ENCODE data around the gene VWA7. TPM values are rescaled to one million over a fixed set of nuclear protein-coding genes. Genes with fewer than 3 reads are reported as not detected.

VWA7 gene, protein sequence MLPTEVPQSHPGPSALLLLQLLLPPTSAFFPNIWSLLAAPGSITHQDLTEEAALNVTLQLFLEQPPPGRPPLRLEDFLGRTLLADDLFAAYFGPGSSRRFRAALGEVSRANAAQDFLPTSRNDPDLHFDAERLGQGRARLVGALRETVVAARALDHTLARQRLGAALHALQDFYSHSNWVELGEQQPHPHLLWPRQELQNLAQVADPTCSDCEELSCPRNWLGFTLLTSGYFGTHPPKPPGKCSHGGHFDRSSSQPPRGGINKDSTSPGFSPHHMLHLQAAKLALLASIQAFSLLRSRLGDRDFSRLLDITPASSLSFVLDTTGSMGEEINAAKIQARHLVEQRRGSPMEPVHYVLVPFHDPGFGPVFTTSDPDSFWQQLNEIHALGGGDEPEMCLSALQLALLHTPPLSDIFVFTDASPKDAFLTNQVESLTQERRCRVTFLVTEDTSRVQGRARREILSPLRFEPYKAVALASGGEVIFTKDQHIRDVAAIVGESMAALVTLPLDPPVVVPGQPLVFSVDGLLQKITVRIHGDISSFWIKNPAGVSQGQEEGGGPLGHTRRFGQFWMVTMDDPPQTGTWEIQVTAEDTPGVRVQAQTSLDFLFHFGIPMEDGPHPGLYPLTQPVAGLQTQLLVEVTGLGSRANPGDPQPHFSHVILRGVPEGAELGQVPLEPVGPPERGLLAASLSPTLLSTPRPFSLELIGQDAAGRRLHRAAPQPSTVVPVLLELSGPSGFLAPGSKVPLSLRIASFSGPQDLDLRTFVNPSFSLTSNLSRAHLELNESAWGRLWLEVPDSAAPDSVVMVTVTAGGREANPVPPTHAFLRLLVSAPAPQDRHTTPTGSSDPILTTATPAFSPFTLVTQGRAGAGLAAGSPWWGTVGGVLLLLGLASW
- total RNA-seq = under 0.01 TPM in 1 of 2 replicates, not detected in the other

GRCh38 chr6:31776989-31777666, at the start of gene VWA7:
TSS of gene VWA7 (minus strand) at chr6:31777328. CDS start at chr6:31776779, 549 bp downstream.

GRCh38 chr6:31815025-31815838, 38.1 kb upstream of the VWA7 start, which contains the start of the genes HSPA1A and HSPA1L:
TSS of gene HSPA1A (plus strand) at chr6:31815543. CDS start at chr6:31815757, 214 bp downstream.
TSS of gene HSPA1L (minus strand) at chr6:31815283. CDS start at chr6:31811972, 3,311 bp downstream.

GRCh38 chr6:31806470-31807272, 29.5 kb upstream of the VWA7 start, which contains the start of gene LSM2:
TSS of gene LSM2 (minus strand) at chr6:31806966. CDS start at chr6:31806757, 209 bp downstream.

DNA sequence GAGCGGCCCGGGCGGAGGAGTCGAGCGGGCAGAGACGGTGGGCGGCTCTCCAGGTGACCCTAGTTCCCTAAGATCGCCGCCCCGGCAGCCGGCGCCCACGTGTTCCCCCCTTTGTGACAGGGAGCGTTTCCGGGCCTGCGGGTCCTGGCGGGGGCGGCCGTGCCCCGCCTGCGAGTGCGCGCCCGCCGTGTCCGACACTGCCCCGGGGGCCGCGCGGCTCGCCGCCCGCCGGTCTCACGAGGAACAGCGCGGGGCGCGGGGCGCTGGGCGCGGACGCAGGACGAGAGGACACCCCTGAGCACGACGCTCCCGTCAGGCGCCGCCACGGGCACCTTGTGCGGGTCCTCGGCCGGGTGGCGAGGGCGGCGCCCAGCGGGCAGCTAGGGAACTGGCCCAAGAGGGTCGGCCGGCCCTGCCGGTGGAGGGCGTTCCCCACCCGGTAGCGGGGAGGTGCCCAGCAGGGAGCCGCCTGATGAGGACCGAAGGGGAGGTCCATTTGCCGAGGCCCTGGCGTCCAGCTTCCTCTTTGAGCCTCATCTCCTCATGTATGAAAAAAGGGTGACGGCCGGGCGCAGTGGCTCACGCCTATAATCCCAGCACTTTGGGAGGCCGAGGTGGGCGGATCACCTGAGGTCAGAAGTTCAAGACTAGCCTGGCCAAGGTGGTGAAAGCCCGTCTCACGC, 18.6 kb upstream of the VWA7 start, which contains the start of gene VARS1:
VARS1 (minus strand) TSS at position 137 of the 683 bp plus-strand sequence. CDS start 535 bp downstream, outside the sequence.

GRCh38 chr6:31762356-31762755, 14.8 kb downstream of the VWA7 start, which contains the start of gene SAPCD1:
TSS of gene SAPCD1 (plus strand) at chr6:31762656. CDS start at chr6:31763055, 399 bp downstream.

DNA sequence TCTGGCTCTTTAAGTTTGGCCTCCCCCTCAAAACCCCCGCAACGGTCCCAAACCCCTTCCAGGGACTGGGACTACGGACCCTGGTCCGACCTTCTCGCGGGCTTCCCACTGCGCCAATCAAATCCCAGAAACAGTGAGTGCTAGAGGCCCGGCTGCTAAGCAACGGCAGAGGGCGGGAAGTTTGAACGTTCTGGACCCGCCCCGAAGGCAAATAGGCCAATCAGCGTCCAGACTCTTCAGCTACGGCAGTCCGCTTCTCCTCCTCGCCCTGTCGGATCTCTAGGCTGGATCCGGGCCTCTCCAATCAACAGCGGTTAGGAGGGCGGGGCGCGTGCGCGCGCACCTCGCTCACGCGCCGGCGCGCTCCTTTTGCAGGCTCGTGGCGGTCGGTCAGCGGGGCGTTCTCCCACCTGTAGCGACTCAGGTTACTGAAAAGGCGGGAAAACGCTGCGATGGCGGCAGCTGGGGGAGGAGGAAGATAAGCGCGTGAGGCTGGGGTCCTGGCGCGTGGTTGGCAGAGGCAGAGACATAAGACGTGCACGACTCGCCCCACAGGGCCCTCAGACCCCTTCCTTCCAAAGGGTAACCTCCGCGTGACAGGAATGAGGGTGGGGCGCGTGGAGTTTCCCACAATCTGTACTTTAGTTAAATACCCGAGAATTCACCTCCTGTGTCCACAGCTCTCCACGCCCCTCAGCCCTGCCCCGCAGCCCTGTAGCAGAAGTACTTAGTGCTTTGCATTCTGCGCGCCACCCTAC, 37.3 kb downstream of the VWA7 start, which contains the start of gene MSH5:
MSH5 (plus strand) TSS at position 367 of the 758 bp plus-strand sequence. CDS start 462 bp downstream, outside the sequence.

GRCh38 chr6:31736021-31736767, 40.9 kb downstream of the VWA7 start, which contains the start of gene CLIC1:
TSS of gene CLIC1 (minus strand) at chr6:31736530. CDS start at chr6:31736300, 230 bp downstream.

GRCh38 chr6:31728767-31729514, 48.2 kb downstream of the VWA7 start, which contains the start of gene DDAH2:
TSS of gene DDAH2 (minus strand) at chr6:31729299. CDS start at chr6:31729161, 138 bp downstream.

GRCh38 chr6:31723245-31723979, 53.7 kb downstream of the VWA7 start, which contains the start of gene MPIG6B:
TSS of gene MPIG6B (plus strand) at chr6:31723373. CDS start at chr6:31723384, 11 bp downstream.

DNA sequence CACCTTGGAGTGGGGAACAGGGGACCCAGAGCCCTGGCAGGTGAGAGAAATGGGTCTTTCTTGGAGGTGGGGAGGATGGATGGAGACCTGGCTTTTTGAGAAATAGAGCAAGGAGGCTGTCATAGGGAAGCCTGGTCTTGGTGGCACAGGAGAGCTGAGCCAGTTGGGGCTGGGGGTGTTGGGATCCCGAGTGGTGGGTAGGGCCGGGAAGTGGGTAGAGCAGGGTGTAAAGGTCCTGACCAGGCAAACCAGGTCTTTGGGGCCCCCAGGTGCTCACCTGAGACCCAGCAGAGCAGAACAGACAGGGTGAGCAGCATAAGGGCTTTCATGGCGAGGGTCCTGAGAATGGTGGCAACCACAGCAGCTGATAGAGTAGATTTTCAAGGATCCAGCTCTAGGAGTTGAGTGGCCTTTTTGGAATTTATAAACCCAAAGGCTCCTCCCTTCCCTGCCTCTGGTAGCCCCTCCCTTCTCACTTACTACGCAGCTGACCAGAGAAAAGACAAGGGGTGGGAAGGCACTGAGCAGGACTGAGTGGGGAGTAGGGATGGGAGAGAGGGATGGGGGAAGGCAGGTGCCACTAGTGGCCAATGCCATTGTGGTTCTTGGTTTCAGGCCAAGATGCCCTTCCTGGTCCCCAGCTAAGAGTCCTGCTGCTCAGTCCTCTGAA, 55.6 kb downstream of the VWA7 start, which contains the start of gene LY6G6C:
LY6G6C (minus strand) TSS at position 396 of the 670 bp plus-strand sequence; CDS start at position 329, 67 bp downstream.

Other genes with a start within 250 kb of the VWA7 start
- gene MCCD1, start 248.4 kb downstream of the VWA7 start, total RNA-seq = not detected in 2 replicates
- gene DDX39B, start 235.3 kb downstream of the VWA7 start, total RNA-seq = 156 and 555 TPM in 2 replicates
- gene ATP6V1G2, start 230.7 kb downstream of the VWA7 start, total RNA-seq = 1.2 and 5.1 TPM in 2 replicates
- gene NFKBIL1, start 229.7 kb downstream of the VWA7 start, total RNA-seq = 19.7 and 32.7 TPM in 2 replicates
- not detected in 2 replicates for gene LTA, start 205.0 kb downstream of the VWA7 start, total RNA-seq
- not detected in 2 replicates for gene TNF, start 201.8 kb downstream of the VWA7 start, total RNA-seq
- gene LTB, start 194.9 kb downstream of the VWA7 start, total RNA-seq = 0.28 TPM in 1 of 2 replicates, not detected in the other
- gene LST1, start 191.1 kb downstream of the VWA7 start, total RNA-seq = not detected in 2 replicates
- not detected in 2 replicates for gene NCR3, start 184.3 kb downstream of the VWA7 start, total RNA-seq
- not detected in 2 replicates for gene AIF1, start 162.1 kb downstream of the VWA7 start, total RNA-seq
- 19.7 and 31.1 TPM in 2 replicates for gene PRRC2A, start 156.6 kb downstream of the VWA7 start, total RNA-seq
- 90.5 and 111 TPM in 2 replicates for gene BAG6, start 124.7 kb downstream of the VWA7 start, total RNA-seq
- gene APOM, start 121.4 kb downstream of the VWA7 start, total RNA-seq = 0.28 and 1.2 TPM in 2 replicates
- gene C6orf47, start 116.5 kb downstream of the VWA7 start, total RNA-seq = 21.9 and 23.4 TPM in 2 replicates
- 14.1 and 22.2 TPM in 2 replicates for gene GPANK1, start 112.3 kb downstream of the VWA7 start, total RNA-seq
- 93.0 and 140 TPM in 2 replicates for gene CSNK2B, start 111.2 kb downstream of the VWA7 start, total RNA-seq
- gene LY6G5B, start 107.4 kb downstream of the VWA7 start, total RNA-seq = 2.0 and 2.3 TPM in 2 replicates
- 0.38 and 1.7 TPM in 2 replicates for gene LY6G5C, start 96.3 kb downstream of the VWA7 start, total RNA-seq
- 47.1 and 56.7 TPM in 2 replicates for gene ABHD16A, start 74.0 kb downstream of the VWA7 start, total RNA-seq
- not detected in 2 replicates for gene LY6G6F, start 70.5 kb downstream of the VWA7 start, total RNA-seq
- not detected in 2 replicates for gene LY6G6D, start 62.0 kb downstream of the VWA7 start, total RNA-seq
- gene LY6G6C, start 55.6 kb downstream of the VWA7 start, total RNA-seq = under 0.01 TPM in 1 of 2 replicates, not detected in the other
- 0.28 TPM in 1 of 2 replicates, not detected in the other for gene MPIG6B, start 54.0 kb downstream of the VWA7 start, total RNA-seq
- gene DDAH2, start 48.0 kb downstream of the VWA7 start, total RNA-seq = 58.1 and 70.5 TPM in 2 replicates
- gene CLIC1, start 40.8 kb downstream of the VWA7 start, total RNA-seq = 711 and 1,283 TPM in 2 replicates
- 4.4 and 5.4 TPM in 2 replicates for gene MSH5, start 37.3 kb downstream of the VWA7 start, total RNA-seq
- 0.19 and 0.85 TPM in 2 replicates for gene SAPCD1, start 14.7 kb downstream of the VWA7 start, total RNA-seq
- 32.4 and 91.3 TPM in 2 replicates for gene VARS1, start 18.4 kb upstream of the VWA7 start, total RNA-seq
- 18.0 and 46.2 TPM in 2 replicates for gene LSM2, start 29.6 kb upstream of the VWA7 start, total RNA-seq
- 1.3 and 2.8 TPM in 2 replicates for gene HSPA1L, start 38.0 kb upstream of the VWA7 start, total RNA-seq
- gene HSPA1A, start 38.2 kb upstream of the VWA7 start, total RNA-seq = 87.9 and 192 TPM in 2 replicates
- gene HSPA1B, start 50.4 kb upstream of the VWA7 start, total RNA-seq = 119 and 235 TPM in 2 replicates
- gene NEU1, start 85.5 kb upstream of the VWA7 start, total RNA-seq = 51.4 and 93.9 TPM in 2 replicates
- gene SLC44A4, start 101.7 kb upstream of the VWA7 start, total RNA-seq = not detected in 2 replicates
- gene EHMT2, start 120.4 kb upstream of the VWA7 start, total RNA-seq = 50.2 and 55.2 TPM in 2 replicates
- gene ZBTB12, start 124.8 kb upstream of the VWA7 start, total RNA-seq = 4.2 and 4.6 TPM in 2 replicates
- gene C2, start 150.4 kb upstream of the VWA7 start, total RNA-seq = 0.38 and 6.8 TPM in 2 replicates
- gene CFB, start 168.8 kb upstream of the VWA7 start, total RNA-seq = 5.8 and 65.1 TPM in 2 replicates
- 79.5 and 180 TPM in 2 replicates for gene NELFE, start 181.6 kb upstream of the VWA7 start, total RNA-seq
- gene SKIC2, start 181.8 kb upstream of the VWA7 start, total RNA-seq = 70.5 and 74.2 TPM in 2 replicates
- gene DXO, start 194.8 kb upstream of the VWA7 start, total RNA-seq = 11.9 and 14.7 TPM in 2 replicates
- gene C4A, start 204.7 kb upstream of the VWA7 start, total RNA-seq = 1.2 and 5.1 TPM in 2 replicates
- 1.9 and 4.5 TPM in 2 replicates for gene C4B, start 237.5 kb upstream of the VWA7 start, total RNA-seq

Measured in regular cardiac myocyte (primary cell).